HFFc6 (cell line): Measurements from ENCODE around the gene LRRC10B. TPM values are rescaled to one million over a fixed set of nuclear protein-coding genes. Genes with fewer than 3 reads are reported as not detected.

ENCODE experiments used
- DNase-seq: peaks from one replicate; pipeline ENCODE4 v3.0.0-alpha.2; 2018
- H3K27ac Mint-ChIP-seq: 2 replicates; pipeline ENCODE4 v1.8.0; 2020; ENCODE audit warnings: mild to moderate bottlenecking, mixed read lengths
- H3K27me3 Mint-ChIP-seq: 2 replicates; pipeline ENCODE4 v1.8.0; 2021; ENCODE audit warnings: mild to moderate bottlenecking, moderate library complexity, mixed read lengths; ENCODE audit not compliant: insufficient read depth
- H3K36me3 Mint-ChIP-seq: 2 replicates; pipeline ENCODE4 v1.8.0; 2021; ENCODE audit warnings: low read depth, mixed read lengths
- H3K4me1 Mint-ChIP-seq: 2 replicates; pipeline ENCODE4 v1.8.0; 2020; ENCODE audit warnings: low read depth, mixed read lengths
- H3K4me3 Mint-ChIP-seq: 2 replicates; pipeline ENCODE4 v1.8.0; 2020; ENCODE audit warnings: mild to moderate bottlenecking, moderate library complexity, mixed read lengths
- H3K9me3 Mint-ChIP-seq: 2 replicates; pipeline ENCODE4 v1.8.0; 2020; ENCODE audit warnings: mild to moderate bottlenecking, mixed read lengths
- CTCF ChIP-seq: fragments of 200-600 bp; sonication (generic); IDR thresholded peaks from 2 replicates; pipeline ENCODE4 v1.5.0; 2021; ENCODE audit warnings: antibody characterized with exemption, mild to moderate bottlenecking
- total RNA-seq, 6 experiments: library from RNA; stranded (reverse); fragmentation: NEBNext Ultra II Directional; extraction: Animal tissue kit (Norgen Biotek cat#: 25700); gene quantifications; 2 replicates in 1 of 6; 3 replicates in 5 of 6; pipeline ENCODE4 v1.2.3, GENCODE V29; 2021

The LRRC10B gene
- total RNA-seq, 6 experiments from 2014 or later = not detected

- Mint-ChIP-seq H3K36me3 (no peaks in the 10 kb centered on the region), H3K27me3 (peaks cover 23% of the 10 kb centered on the region), H3K9me3 (no peaks in the 10 kb centered on the region), H3K27ac (no peak overlapping the region), H3K4me3 (no peak overlapping the region), H3K4me1 (no peaks in the 10 kb centered on the region)
- no peak for DNase-seq
- no peak for TF ChIP-seq CTCF
These were observed 12.5 kb upstream of the LRRC10B start for GRCh38 chr11:61495801-61496601.

- H3K4me3 Mint-ChIP-seq = no peak overlapping the region
- H3K36me3 Mint-ChIP-seq = no peaks in the 10 kb centered on the region
- peaks cover 21% of the 10 kb centered on the region for H3K27me3 Mint-ChIP-seq
- TF ChIP-seq CTCF = no peak
- no peaks in the 10 kb centered on the region for H3K9me3 Mint-ChIP-seq
- H3K4me1 Mint-ChIP-seq = no peaks in the 10 kb centered on the region
- no peak overlapping the region for H3K27ac Mint-ChIP-seq
- DNase-seq = no peak
These were observed 11.7 kb upstream of the LRRC10B start for GRCh38 chr11:61496602-61497400.

GRCh38 chr11:61497473-61497872 lies 11.1 kb upstream of the LRRC10B start:
- TF ChIP-seq CTCF = no peak
- no peaks in the 10 kb centered on the region for H3K9me3 Mint-ChIP-seq
- no peaks in the 10 kb centered on the region for H3K4me1 Mint-ChIP-seq
- no peak for DNase-seq
- no peak overlapping the region for H3K27ac Mint-ChIP-seq
- peaks cover 22% of the 10 kb centered on the region for H3K27me3 Mint-ChIP-seq
- H3K4me3 Mint-ChIP-seq = no peak overlapping the region
- no peaks in the 10 kb centered on the region for H3K36me3 Mint-ChIP-seq

- H3K36me3 Mint-ChIP-seq = no peaks in the 10 kb centered on the region
- H3K27ac Mint-ChIP-seq = no peak overlapping the region
- no peak for DNase-seq
- H3K9me3 Mint-ChIP-seq = no peaks in the 10 kb centered on the region
- no peak overlapping the region for H3K4me3 Mint-ChIP-seq
- peaks cover 26% of the 10 kb centered on the region for H3K27me3 Mint-ChIP-seq
- no peak for TF ChIP-seq CTCF
- no peaks in the 10 kb centered on the region for H3K4me1 Mint-ChIP-seq
These were observed 10.7 kb upstream of the LRRC10B start for GRCh38 chr11:61497876-61498275.

GRCh38 chr11:61498767-61499341 lies 9.7 kb upstream of the LRRC10B start:
- Mint-ChIP-seq H3K36me3 (no peaks in the 10 kb centered on the region), H3K4me3 (no peak overlapping the region), H3K27me3 (peaks cover 31% of the 10 kb centered on the region), H3K4me1 (no peaks in the 10 kb centered on the region), H3K27ac (no peak overlapping the region), H3K9me3 (no peaks in the 10 kb centered on the region)
- TF ChIP-seq CTCF = no peak
- no peak for DNase-seq
